SJSA1 (cell line): ENCODE measurements around the gene GNA15. TPM values are rescaled to one million over a fixed set of nuclear protein-coding genes. Genes with fewer than 3 reads are reported as not detected.

ENCODE experiments used
- DNase-seq, 2 experiments: peaks; one replicate each; pipeline ENCODE4 v3.0.0-alpha.2; 2015 to 2020; ENCODE audit warnings: low spot score in 2 of 2, low read depth in 1 of 2
- H3K27ac ChIP-seq: fragments of 250-450 bp; sonication (Bioruptor Pico); 2 replicates; pipeline ENCODE4 v1.5.1; 2020; ENCODE audit warnings: mild to moderate bottlenecking, moderate library complexity
- H3K27me3 ChIP-seq: fragments of 250-450 bp; sonication (Bioruptor Pico); replicated peaks from 2 replicates; pipeline ENCODE4 v1.5.1; 2020; ENCODE audit warnings: mild to moderate bottlenecking, moderate library complexity
- H3K36me3 ChIP-seq: fragments of 250-450 bp; sonication (Bioruptor Pico); 2 replicates; pipeline ENCODE4 v1.5.1; 2020; ENCODE audit warnings: mild to moderate bottlenecking
- H3K4me1 ChIP-seq: fragments of 250-450 bp; sonication (Bioruptor Pico); replicated peaks from 2 replicates; pipeline ENCODE4 v1.6.1; 2021; ENCODE audit warnings: mild to moderate bottlenecking
- H3K4me3 ChIP-seq: fragments of 250-450 bp; sonication (Bioruptor Pico); 2 replicates; pipeline ENCODE4 v1.5.1; 2020; ENCODE audit warnings: mild to moderate bottlenecking
- H3K9me3 ChIP-seq: fragments of 250-450 bp; sonication (Bioruptor Pico); replicated peaks from 2 replicates; pipeline ENCODE4 v1.5.1; 2020; ENCODE audit warnings: mild to moderate bottlenecking
- total RNA-seq: library from RNA; depleted of rRNA; stranded (reverse); fragments of >200 nt; shearing (Covaris generic); gene quantifications from 2 replicates; pipeline ENCODE4 v1.2.3, GENCODE V29; 2014

GNA15 gene
- total RNA-seq, 1 experiment from 2014 or later, result 0.05 TPM

- peaks cover 31% of the 10 kb centered on the region for H3K36me3 ChIP-seq
- DNase-seq, result no peak
- H3K4me3 ChIP-seq, result no peak overlapping the region
- H3K9me3 ChIP-seq, result no peaks in the 10 kb centered on the region
- H3K4me1 ChIP-seq, result peaks cover 39% of the 10 kb centered on the region
- H3K27ac ChIP-seq, result no peak overlapping the region
- no peaks in the 10 kb centered on the region for H3K27me3 ChIP-seq
Observed at GRCh38 chr19:3100331-3100730, 35.5 kb upstream of the GNA15 start.

GRCh38 chr19:3100747-3101730 lies 34.8 kb upstream of the GNA15 start:
- no peak for DNase-seq
- H3K36me3 ChIP-seq, result peaks cover 24% of the 10 kb centered on the region

GRCh38 chr19:3102239-3103140 lies 33.3 kb upstream of the GNA15 start:
- H3K4me3 ChIP-seq, result no peak overlapping the region
- no peak for DNase-seq
- H3K9me3 ChIP-seq, result no peaks in the 10 kb centered on the region
- H3K27me3 ChIP-seq, result no peaks in the 10 kb centered on the region
- peaks cover 22% of the 10 kb centered on the region for H3K4me1 ChIP-seq
- peaks cover 14% of the 10 kb centered on the region for H3K36me3 ChIP-seq
- no peak overlapping the region for H3K27ac ChIP-seq

More at GRCh38 chr19:3100747-3101730, 34.8 kb upstream of the GNA15 start:
- Histone ChIP-seq H3K27ac (no peak overlapping the region), H3K9me3 (no peaks in the 10 kb centered on the region), H3K4me1 (peaks cover 32% of the 10 kb centered on the region), H3K27me3 (no peaks in the 10 kb centered on the region), H3K4me3 (no peak overlapping the region)

GRCh38 chr19:3104708-3104983 lies 31.2 kb upstream of the GNA15 start:
- Histone ChIP-seq H3K36me3 (peaks cover 17% of the 10 kb centered on the region), H3K27ac (no peak overlapping the region), H3K4me3 (no peak overlapping the region), H3K27me3 (no peaks in the 10 kb centered on the region), H3K4me1 (peaks cover 10% of the 10 kb centered on the region), H3K9me3 (no peaks in the 10 kb centered on the region)
- DNase-seq, result no peak

GRCh38 chr19:3105641-3106508 lies 30.0 kb upstream of the GNA15 start:
- no peak for DNase-seq
- Histone ChIP-seq H3K4me3 (no peak overlapping the region), H3K4me1 (peaks cover 10% of the 10 kb centered on the region), H3K27ac (no peak overlapping the region), H3K27me3 (no peaks in the 10 kb centered on the region), H3K9me3 (no peaks in the 10 kb centered on the region), H3K36me3 (peaks cover 26% of the 10 kb centered on the region)

- no peak overlapping the region for H3K4me3 ChIP-seq
- DNase-seq, result no peak
- no peak overlapping the region for H3K27ac ChIP-seq
- no peaks in the 10 kb centered on the region for H3K27me3 ChIP-seq
- H3K4me1 ChIP-seq, result peaks cover 10% of the 10 kb centered on the region
- H3K36me3 ChIP-seq, result peaks cover 31% of the 10 kb centered on the region
- H3K9me3 ChIP-seq, result no peaks in the 10 kb centered on the region
Observed at GRCh38 chr19:3106509-3107141, 29.2 kb upstream of the GNA15 start.

- DNase-seq, result no peak
- no peaks in the 10 kb centered on the region for H3K27me3 ChIP-seq
- no peak overlapping the region for H3K27ac ChIP-seq
- peaks cover 10% of the 10 kb centered on the region for H3K4me1 ChIP-seq
- H3K9me3 ChIP-seq, result no peaks in the 10 kb centered on the region
- H3K4me3 ChIP-seq, result no peak overlapping the region
- H3K36me3 ChIP-seq, result peaks cover 28% of the 10 kb centered on the region
Observed at GRCh38 chr19:3107658-3108057, 28.2 kb upstream of the GNA15 start.

GRCh38 chr19:3108775-3109174 lies 27.1 kb upstream of the GNA15 start:
- no peaks in the 10 kb centered on the region for H3K27me3 ChIP-seq
- H3K4me1 ChIP-seq, result peaks cover 8% of the 10 kb centered on the region
- DNase-seq, result peak; percentile 59 to 76
- no peak overlapping the region for H3K27ac ChIP-seq
- H3K36me3 ChIP-seq, result peaks cover 38% of the 10 kb centered on the region
- H3K4me3 ChIP-seq, result no peak overlapping the region
- no peaks in the 10 kb centered on the region for H3K9me3 ChIP-seq

GRCh38 chr19:3109491-3109890 lies 26.3 kb upstream of the GNA15 start:
- H3K4me1 ChIP-seq, result peaks cover 6% of the 10 kb centered on the region; the same call in 1 of the 2 replicates
- no peak overlapping the region for H3K27ac ChIP-seq
- H3K9me3 ChIP-seq, result no peaks in the 10 kb centered on the region
- H3K27me3 ChIP-seq, result no peaks in the 10 kb centered on the region
- H3K36me3 ChIP-seq, result peaks cover 45% of the 10 kb centered on the region
- H3K4me3 ChIP-seq, result no peak overlapping the region
- DNase-seq, result no peak

GRCh38 chr19:3110126-3110825 lies 25.6 kb upstream of the GNA15 start:
- H3K36me3 ChIP-seq, result peaks cover 53% of the 10 kb centered on the region
- H3K9me3 ChIP-seq, result no peaks in the 10 kb centered on the region
- H3K4me3 ChIP-seq, result no peak overlapping the region
- peaks cover 6% of the 10 kb centered on the region; the same call in 1 of the 2 replicates for H3K4me1 ChIP-seq
- no peak for DNase-seq
- no peaks in the 10 kb centered on the region for H3K27me3 ChIP-seq
- H3K27ac ChIP-seq, result no peak overlapping the region

- H3K4me1 ChIP-seq, result peaks cover 13% of the 10 kb centered on the region
- H3K9me3 ChIP-seq, result no peaks in the 10 kb centered on the region
- DNase-seq, result no peak
- H3K4me3 ChIP-seq, result no peak overlapping the region
- H3K27me3 ChIP-seq, result no peaks in the 10 kb centered on the region
- H3K27ac ChIP-seq, result no peak overlapping the region
- H3K36me3 ChIP-seq, result peaks cover 59% of the 10 kb centered on the region
Observed at GRCh38 chr19:3111586-3112247, 24.1 kb upstream of the GNA15 start.
